Measurements from ENCODE around the gene SARDH. TPM values are rescaled to one million over a fixed set of nuclear protein-coding genes. Genes with fewer than 3 reads are reported as not detected.

SARDH gene
- polyA plus RNA-seq, 1 donor (not counting 4 experiments of a cell fraction or from before 2014, with no cell fraction given): 0.03 TPM

GRCh38 chr9:133786907-133787753 is 49.0 kb upstream of the SARDH start:
- dilution Hi-C loops (cut with MboI; ENCODE audit: extremely low pct_ligation_motif_present, low sequenced_read_pairs): no loop called here
- no peak for TF ChIP-seq CTCF (optimal IDR thresholded peaks at IDR 0.05 in 1 of 3, IDR thresholded peaks at IDR 0.05 in 1 of 3, conservative IDR thresholded peaks at IDR 0.05 in 1 of 3; ENCODE audit: extremely low read depth in 1 of 3, insufficient read depth in 2 of 3, low read length in 3 of 3)
- no peak for TF ChIP-seq EZH2 (IDR thresholded peaks at IDR 0.05; ENCODE audit: low read length)

GRCh38 chr9:133786371-133786753 is 48.2 kb upstream of the SARDH start:
- TF ChIP-seq CTCF (optimal IDR thresholded peaks at IDR 0.05 in 1 of 3, IDR thresholded peaks at IDR 0.05 in 1 of 3, conservative IDR thresholded peaks at IDR 0.05 in 1 of 3; ENCODE audit: extremely low read depth in 1 of 3, insufficient read depth in 2 of 3, low read length in 3 of 3) (no peak), EZH2 (IDR thresholded peaks at IDR 0.05; ENCODE audit: low read length) (no peak)
- Histone ChIP-seq H3K4me2 (ENCODE audit: control insufficient read depth, extremely low read depth, insufficient read depth, low read depth, low read length) (no peak overlapping the region), H3K27ac (ENCODE audit: control insufficient read depth, insufficient read depth, low read length) (no peak overlapping the region), H2AFZ (ENCODE audit: control insufficient read depth, low read length) (no peak overlapping the region), H3K9me1 (ENCODE audit: control insufficient read depth, extremely low read depth, insufficient read depth, low read length) (no peaks in the 10 kb centered on the region), H4K20me1 (ENCODE audit: control insufficient read depth, extremely low read depth, insufficient read depth, low read length) (no peaks in the 10 kb centered on the region), H3K9ac (ENCODE audit: control insufficient read depth, extremely low read depth, insufficient read depth, low read length) (no peak overlapping the region), H3K4me1 (ENCODE audit: control insufficient read depth, extremely low read depth, insufficient read depth, low read length) (no peaks in the 10 kb centered on the region), H3K9me3 (ENCODE audit: control insufficient read depth, low read depth, low read length) (no peaks in the 10 kb centered on the region), H3K36me3 (ENCODE audit: control insufficient read depth in 2 of 2, extremely low read depth in 1 of 2, insufficient read depth in 2 of 2, low read length in 2 of 2) (peaks cover 26 to 52% of the 10 kb centered on the region in 2 experiments), H3K4me3 (ENCODE audit: control insufficient read depth in 2 of 3, extremely low read depth in 1 of 3, insufficient read depth in 2 of 3, low read depth in 1 of 3, low read length in 3 of 3) (no peak overlapping the region), H3K27me3 (ENCODE audit: control insufficient read depth, extremely low read depth, insufficient read depth, low read length) (no peaks in the 10 kb centered on the region), H3K79me2 (ENCODE audit: control insufficient read depth, insufficient read depth, low read length) (no peaks in the 10 kb centered on the region)
- dilution Hi-C loops (cut with MboI; ENCODE audit: extremely low pct_ligation_motif_present, low sequenced_read_pairs): no loop called here
- no peak for DNase-seq (ENCODE audit: low read depth, low spot score)
- no peak for FAIRE-seq

More at GRCh38 chr9:133786907-133787753, 49.0 kb upstream of the SARDH start:
- Histone ChIP-seq H3K9me1 (ENCODE audit: control insufficient read depth, extremely low read depth, insufficient read depth, low read length) (no peaks in the 10 kb centered on the region), H3K79me2 (ENCODE audit: control insufficient read depth, insufficient read depth, low read length) (no peaks in the 10 kb centered on the region), H3K27me3 (ENCODE audit: control insufficient read depth, extremely low read depth, insufficient read depth, low read length) (no peaks in the 10 kb centered on the region), H4K20me1 (ENCODE audit: control insufficient read depth, extremely low read depth, insufficient read depth, low read length) (no peaks in the 10 kb centered on the region), H3K27ac (ENCODE audit: control insufficient read depth, insufficient read depth, low read length) (no peak overlapping the region), H2AFZ (ENCODE audit: control insufficient read depth, low read length) (no peak overlapping the region), H3K9me3 (ENCODE audit: control insufficient read depth, low read depth, low read length) (no peaks in the 10 kb centered on the region), H3K4me3 (ENCODE audit: control insufficient read depth in 2 of 3, extremely low read depth in 1 of 3, insufficient read depth in 2 of 3, low read depth in 1 of 3, low read length in 3 of 3) (no peak overlapping the region), H3K9ac (ENCODE audit: control insufficient read depth, extremely low read depth, insufficient read depth, low read length) (no peak overlapping the region), H3K36me3 (ENCODE audit: control insufficient read depth in 2 of 2, extremely low read depth in 1 of 2, insufficient read depth in 2 of 2, low read length in 2 of 2) (peaks cover 33 to 49% of the 10 kb centered on the region in 2 experiments), H3K4me1 (ENCODE audit: control insufficient read depth, extremely low read depth, insufficient read depth, low read length) (no peaks in the 10 kb centered on the region), H3K4me2 (ENCODE audit: control insufficient read depth, extremely low read depth, insufficient read depth, low read depth, low read length) (no peak overlapping the region)
- DNase-seq (ENCODE audit: low read depth, low spot score) (no peak), FAIRE-seq (no peak)

All from keratinocyte (primary cell).